Dedifferentiated amniotic fluid mesenchymal stem cell (primary cell): ENCODE measurements around the gene MED27.

Source experiments
- DNase-seq: peaks from one replicate; pipeline ENCODE4 v3.0.0-alpha.2; 2016; ENCODE audit errors: extremely low spot score

Gene MED27

GRCh38 chr9:131836607-131837315 is 242.9 kb downstream of the MED27 start:
- no peak for DNase-seq

DNA sequence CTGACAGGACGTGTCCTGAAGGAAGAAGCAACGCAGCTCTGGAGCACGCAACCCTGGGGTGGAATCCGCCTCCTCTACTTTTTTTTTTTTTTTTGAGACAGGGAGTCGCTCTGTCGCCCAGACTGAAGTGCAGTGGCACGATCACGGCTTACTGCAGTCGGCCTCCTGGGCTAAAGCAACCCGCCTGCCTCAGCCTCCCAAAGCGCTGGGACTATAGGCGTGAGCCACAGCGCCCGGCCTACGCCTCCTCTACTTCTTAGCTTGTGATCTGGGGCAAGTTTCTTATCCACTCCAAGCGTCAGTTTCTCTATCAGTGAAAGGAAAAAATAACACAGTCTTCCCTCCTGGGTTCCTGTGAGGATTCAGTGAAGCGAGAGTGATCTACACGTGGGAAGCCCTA is 243.6 kb downstream of the MED27 start:
- DNase-seq = no peak

DNA sequence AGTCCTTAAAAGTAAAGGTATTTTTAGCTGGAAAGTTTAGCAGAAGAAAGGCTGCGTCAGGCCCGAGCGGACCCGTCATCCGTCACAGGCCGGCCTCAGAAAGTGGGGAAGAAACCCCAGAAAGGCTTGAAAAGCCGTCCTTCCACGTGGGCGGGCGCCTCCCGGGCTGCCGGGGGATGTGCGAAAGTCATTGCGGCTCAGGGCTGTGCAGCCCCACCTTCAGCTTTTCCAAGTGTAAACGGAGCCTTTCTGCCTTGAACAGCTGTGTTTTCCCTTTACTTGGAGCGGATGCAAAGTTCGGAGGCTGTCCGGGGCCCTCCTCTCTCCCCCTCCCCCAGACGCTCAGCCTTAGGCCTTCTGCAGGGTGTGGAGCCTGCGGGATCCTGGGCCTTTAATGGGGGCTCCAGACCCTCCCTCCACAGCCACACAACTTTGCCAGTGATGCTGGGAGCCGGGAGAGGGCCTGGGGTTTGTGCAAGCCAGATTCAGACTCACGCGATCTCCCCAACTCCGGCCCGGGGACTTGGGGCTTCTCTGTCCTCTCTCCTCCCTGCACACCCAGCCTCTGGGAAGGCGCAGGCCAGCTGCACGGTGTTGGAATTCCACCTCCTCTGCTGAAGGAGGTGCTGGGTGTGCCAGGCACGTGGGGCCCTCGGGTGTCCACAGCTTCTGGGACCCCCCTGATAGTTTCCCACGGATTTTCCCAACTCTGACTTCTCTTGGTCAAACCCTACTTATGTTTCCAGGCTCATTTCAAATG is 244.3 kb downstream of the MED27 start:
- no peak for DNase-seq

- DNase-seq = no peak
These were observed 244.9 kb downstream of the MED27 start for GRCh38 chr9:131834721-131835120.

DNA sequence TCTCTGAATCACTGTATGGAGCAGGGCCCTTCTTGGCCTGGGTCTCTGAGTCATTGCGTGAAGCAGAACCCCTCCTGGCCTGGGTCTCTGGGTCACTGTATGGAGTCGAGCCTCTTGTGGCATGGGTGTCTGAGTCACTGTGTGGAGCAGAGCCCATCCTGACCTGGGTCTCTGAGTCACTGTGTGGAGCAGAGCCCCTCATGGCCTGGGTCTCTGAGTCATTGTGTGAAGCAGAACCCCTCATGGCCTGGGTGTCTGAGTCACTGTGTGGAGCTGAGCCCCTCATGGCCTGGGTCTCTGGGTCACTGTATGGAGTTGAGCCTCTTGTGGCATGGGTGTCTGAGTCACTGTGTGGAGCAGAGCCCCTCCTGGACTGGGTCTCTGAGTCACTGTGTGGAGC is 245.8 kb downstream of the MED27 start:
- no peak for DNase-seq

DNA sequence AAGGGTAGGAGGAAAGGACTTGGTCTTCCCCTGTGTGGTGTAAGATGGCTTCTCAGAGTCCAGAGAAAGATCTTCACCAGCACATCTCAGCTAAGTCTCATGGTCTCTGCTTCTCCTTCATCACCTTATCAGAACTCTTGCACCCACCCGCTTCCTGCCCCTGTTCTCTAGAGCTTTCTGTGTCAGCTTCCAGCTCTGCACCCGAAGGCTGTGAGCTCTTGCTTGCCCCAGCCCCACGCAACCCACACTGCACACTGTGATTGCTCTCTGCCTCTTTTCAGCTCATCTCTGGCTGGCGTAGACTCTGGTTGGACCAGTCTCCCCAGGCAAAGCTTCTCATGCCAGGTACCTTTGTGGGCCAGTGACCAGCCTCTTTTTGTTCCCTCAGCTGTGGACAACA is 246.6 kb downstream of the MED27 start:
- DNase-seq = no peak

- no peak for DNase-seq
These were observed 248.1 kb downstream of the MED27 start for GRCh38 chr9:131831380-131832165.

- no peak for DNase-seq
These were observed 251.8 kb downstream of the MED27 start for GRCh38 chr9:131827821-131828369.

DNA sequence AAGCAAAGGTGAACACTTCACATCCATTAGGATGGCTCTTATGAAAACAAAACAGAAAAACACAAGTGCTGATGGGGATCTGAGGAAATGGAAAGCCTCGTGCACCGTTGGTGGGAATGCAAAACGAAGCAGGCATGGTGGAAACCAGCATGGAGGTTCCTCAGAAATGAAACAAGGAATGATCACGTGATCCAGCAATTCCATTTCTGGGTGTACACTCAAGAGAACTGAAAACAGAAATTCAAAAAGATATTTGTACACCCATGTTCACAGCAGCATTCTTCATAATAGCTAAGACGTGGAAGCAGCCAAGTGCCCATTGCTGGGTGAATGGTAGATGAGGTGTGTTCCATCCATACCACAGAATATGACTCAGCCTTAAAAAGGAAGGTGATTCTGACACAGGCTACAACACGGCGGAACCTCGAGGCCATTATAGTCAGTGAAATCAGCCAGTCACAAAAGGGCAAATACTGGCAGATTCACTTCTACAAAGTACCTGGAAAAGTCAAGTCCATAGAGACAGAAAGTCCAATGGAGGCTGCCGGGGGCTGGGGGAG is 252.6 kb downstream of the MED27 start:
- no peak for DNase-seq

DNA sequence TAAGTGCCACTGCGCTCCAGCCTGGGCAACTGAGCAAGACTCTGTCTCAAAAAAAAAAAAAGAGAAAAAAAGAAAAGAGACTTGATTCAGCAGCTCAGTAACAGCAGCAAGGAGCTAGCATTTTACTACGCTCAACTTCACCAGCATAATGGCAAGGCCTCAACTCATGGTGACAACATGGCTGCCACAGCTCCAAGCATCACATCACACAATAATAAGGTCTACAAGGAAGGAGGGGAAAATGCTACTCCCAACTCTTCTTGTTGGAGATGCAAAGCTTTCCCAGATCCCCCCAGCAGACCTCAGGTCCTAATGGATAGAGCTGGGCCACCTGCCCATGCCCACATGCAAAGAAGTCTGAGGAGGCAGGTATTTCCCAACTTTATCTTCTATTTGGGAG is 253.6 kb downstream of the MED27 start:
- DNase-seq = no peak

DNA sequence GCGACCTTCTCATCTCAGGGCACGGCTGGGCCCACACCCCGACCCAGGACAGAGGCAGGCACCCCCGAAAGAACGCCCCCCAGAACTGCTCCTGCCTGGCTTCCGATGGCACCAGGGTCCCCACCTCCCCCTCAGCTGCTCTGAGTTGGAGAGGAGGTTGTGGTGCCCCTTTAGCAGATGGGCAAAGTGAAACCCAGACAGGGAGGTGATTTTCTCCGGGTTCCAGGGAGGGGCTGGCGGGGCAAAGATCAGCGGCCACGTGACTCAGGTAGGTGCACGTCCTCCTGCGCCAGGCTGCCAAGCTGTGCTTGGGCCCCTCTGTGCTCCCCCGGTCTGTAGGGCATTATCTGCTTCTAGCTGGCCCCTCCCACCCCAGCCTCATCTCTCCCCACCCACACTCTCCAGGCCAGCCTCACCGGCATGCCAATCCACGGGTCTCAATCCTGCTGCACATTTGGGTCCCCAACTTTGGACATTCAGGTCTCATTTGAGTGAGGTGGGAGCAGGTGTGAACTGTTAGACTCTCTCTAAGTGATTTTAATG is 254.6 kb downstream of the MED27 start:
- DNase-seq = no peak

DNA sequence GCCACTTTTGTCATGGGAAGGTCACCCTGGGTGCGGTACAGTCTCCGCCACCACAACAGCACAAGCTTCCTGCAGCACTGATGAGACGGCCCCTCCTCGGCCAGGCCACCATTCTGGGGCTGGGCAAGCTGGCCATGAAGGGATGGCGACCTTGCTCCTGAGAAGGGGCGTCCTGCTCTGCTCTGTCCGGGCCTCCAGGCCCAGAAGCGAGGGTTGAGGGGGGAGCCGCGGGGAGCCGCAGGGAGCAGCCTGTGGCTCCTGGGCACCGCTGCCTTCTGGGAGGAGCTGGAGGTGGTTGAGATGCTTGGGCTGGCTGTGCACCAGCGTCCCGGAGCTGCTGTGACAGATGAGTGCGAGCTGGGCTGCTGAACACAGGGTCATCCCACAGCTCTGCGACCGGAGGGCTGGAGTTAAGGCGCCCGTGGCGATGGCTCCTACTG is 255.5 kb downstream of the MED27 start:
- DNase-seq = no peak

DNA sequence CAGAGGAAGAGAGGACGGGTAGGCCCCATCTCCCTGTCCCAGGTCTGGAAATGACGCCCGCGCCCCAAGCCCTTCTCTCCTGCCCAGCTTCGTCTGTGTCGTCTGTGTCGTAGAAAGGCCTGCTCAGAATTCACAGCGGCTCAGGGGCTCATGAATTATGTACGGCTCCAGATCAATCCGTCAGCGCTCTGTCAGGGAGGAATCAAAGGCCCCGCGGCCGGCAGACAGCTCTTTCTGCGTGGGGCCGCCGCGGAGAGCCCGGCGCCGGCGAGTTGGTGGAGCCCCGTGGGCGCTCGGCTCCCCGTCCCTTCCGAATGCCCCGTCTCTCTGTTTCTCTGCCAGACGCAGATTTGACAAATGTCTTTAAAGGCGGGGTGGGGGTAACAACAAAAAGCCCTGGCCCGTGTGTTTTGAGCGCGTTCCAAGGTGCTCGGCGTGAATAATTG is 255.9 kb downstream of the MED27 start:
- no peak for DNase-seq

DNA sequence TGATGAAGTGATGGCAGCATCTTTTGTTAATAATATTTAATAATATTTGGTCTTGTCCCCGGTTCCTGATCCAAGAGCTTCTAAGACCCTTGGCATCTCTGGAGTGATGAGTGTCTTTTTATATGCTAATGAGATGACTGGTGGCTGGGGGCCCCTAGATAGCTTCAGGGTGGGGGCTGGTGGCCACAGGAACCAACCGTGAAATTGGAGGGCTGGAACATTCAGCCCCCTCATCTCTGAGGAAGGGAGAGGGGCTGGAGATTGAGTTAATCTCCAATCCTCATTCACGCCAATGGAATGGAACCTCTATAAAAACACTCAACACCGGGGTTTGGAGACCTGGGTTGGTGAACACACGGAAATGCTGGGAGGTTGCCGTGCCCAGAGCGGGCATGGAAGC is 261.6 kb downstream of the MED27 start:
- no peak for DNase-seq

- DNase-seq = no peak
These were observed 262.0 kb downstream of the MED27 start for GRCh38 chr9:131817627-131818026.

- no peak for DNase-seq
These were observed 262.6 kb downstream of the MED27 start for GRCh38 chr9:131817073-131817472.

GRCh38 chr9:131815970-131816873 is 263.4 kb downstream of the MED27 start:
- DNase-seq = no peak

DNA sequence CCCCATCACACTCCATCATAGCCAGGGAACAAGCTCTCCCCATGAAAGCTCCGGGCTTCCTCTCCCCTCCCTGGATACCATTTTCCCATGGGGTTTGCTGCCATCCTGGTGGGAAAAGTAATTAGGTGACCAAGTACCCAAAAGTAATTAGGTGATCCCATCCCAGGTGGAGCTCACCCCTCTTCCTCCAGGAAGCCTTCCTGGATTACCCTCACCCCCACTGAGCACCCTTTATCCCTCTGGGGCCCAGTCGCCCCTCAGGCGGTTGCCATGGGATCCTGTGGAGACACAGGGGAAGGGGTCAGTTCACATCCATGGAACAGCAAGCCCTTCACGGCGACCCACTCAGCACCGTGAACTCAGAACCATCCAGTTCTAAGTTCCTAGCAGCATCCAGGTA is 265.0 kb downstream of the MED27 start:
- no peak for DNase-seq

DNA sequence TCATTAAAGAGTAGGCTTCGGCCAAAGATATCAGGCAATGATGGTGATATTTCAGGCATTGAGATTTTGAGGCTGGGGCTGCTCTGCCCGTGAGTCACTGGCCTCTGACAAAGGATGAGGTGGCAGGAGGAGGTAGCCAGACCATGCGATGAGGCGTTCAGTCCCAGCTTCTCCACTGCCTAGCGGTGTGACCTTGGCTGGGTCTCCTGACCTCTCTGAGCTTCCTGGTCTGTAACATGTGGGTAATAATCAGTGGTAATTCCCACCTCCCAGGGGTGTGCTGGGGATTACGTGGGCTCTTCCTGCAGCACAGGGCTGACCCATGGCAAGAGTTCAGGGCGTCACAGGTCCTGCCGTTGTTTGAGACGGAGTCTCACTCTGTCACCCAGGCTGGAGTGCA is 266.6 kb downstream of the MED27 start:
- DNase-seq = no peak

GRCh38 chr9:131812116-131812790 is 267.4 kb downstream of the MED27 start:
- no peak for DNase-seq
